Spleen (tissue), 7 donors: ENCODE data around the gene SORCS2.

Source experiments
- POLR2A ChIP-seq, 3 donors: fragments of 450-650 bp; IDR thresholded peaks; one replicate each; pipeline ENCODE4 v1.5.1; 2017; ENCODE audit warnings: antibody characterized with exemption in 3 of 3, mild to moderate bottlenecking in 1 of 3
- POLR2AphosphoS5 ChIP-seq, 3 donors: sonication (generic); formaldehyde crosslinking; IDR thresholded peaks; one replicate each; pipeline ENCODE4 v1.5.1; 2017; ENCODE audit warnings: antibody characterized with exemption in 3 of 3
- TF ChIP-seq, protein P1 (sequence below), 11 experiments: fragments of 200-600 bp in 7 of 11; fragments of 450-650 bp in 4 of 11; sonication (generic) in 4 of 11; IDR thresholded peaks in 8 of 11; conservative IDR thresholded peaks in 3 of 11; 1 replicate in 7 of 11; 2 replicates in 4 of 11; pipeline versions ENCODE4 v1.4.0 to v1.8.0; 2016 to 2021; ENCODE audit warnings: antibody characterized with exemption in 11 of 11, inconsistent platforms in 4 of 11, mild to moderate bottlenecking in 1 of 11
- donor health status: DM: no; HTN: no; CAD: no; lungs with moderate emphysema.
- donor health status: DM: no; HTN: no; CAD: no.
- donor health status: DM: no; HTN: no; CAD: no.

DNA sequence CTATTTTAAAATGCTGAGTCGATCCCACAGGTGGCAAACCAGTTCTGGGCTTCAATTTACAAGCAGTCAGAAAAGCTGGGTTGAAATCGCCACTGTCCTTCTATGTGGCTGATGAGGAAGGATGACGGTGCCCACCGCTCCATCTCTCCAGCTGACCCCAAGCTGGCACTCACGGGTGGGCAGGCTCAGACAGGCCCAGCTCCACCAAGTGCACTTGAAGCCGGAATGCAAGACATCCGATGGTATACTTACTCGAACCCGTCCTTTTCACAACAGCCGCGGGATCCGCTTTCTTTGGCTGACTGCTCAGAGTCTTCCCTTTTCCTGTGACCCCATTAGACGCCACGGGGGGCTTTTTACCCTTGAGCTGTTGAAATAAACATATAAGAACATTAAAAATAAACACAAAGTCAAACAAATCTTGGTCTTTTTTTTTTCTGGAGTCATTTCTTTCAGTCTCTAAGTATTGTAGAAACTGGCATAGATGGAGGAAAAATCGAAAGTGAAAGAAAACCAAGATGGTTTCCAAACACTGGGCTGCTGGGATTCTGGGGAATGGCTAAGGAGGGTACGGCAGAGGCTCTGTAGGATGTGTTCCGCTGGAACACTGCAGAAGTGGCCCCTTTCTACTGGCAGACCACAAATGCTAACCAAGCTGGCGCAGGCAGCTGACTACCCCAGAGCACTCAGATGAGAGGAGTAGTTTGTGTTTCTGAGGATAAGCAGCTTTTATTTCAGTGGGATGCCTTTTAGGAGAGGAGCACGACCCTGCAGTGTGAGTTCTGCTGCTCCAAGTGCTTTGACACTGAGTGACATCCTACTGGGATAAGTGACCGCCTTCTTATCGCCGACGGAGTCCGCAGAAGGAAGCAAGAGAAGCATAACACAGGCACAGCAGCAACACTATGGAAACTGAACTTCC lies 586.4 kb downstream of the SORCS2 start:
- TF ChIP-seq, protein P1, sequence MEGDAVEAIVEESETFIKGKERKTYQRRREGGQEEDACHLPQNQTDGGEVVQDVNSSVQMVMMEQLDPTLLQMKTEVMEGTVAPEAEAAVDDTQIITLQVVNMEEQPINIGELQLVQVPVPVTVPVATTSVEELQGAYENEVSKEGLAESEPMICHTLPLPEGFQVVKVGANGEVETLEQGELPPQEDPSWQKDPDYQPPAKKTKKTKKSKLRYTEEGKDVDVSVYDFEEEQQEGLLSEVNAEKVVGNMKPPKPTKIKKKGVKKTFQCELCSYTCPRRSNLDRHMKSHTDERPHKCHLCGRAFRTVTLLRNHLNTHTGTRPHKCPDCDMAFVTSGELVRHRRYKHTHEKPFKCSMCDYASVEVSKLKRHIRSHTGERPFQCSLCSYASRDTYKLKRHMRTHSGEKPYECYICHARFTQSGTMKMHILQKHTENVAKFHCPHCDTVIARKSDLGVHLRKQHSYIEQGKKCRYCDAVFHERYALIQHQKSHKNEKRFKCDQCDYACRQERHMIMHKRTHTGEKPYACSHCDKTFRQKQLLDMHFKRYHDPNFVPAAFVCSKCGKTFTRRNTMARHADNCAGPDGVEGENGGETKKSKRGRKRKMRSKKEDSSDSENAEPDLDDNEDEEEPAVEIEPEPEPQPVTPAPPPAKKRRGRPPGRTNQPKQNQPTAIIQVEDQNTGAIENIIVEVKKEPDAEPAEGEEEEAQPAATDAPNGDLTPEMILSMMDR (IDR thresholded peaks at IDR 0.05 in 8 of 11, conservative IDR thresholded peaks at IDR 0.05 in 3 of 11): no peak
- TF ChIP-seq POLR2AphosphoS5 (IDR thresholded peaks at IDR 0.05) (peak in 1 of 3 donors; percentile 14), POLR2A (IDR thresholded peaks at IDR 0.05) (no peak)
